Coronary artery (tissue), 2 donors: Measurements from ENCODE around the gene MCFD2.

Source experiments
- DNase-seq: peaks from one replicate; pipeline ENCODE4 v3.0.0-alpha.2; 2017; ENCODE audit warnings: low spot score
- H3K27ac ChIP-seq, 2 donors: fragments of 200-600 bp; sonication (generic); one replicate each; pipeline ENCODE4 v1.5.1; 2016 to 2019
- H3K4me3 ChIP-seq: fragments of 200-600 bp; sonication (generic); 2 replicates; pipeline ENCODE4 v1.5.1; 2016; ENCODE audit warnings: mild to moderate bottlenecking, moderate library complexity
- TF ChIP-seq, protein P1 (sequence below): fragments of 200-600 bp; sonication (generic); IDR thresholded peaks from one replicate; pipeline ENCODE4 v1.5.1; 2019; ENCODE audit warnings: antibody characterized with exemption

The MCFD2 gene

DNA sequence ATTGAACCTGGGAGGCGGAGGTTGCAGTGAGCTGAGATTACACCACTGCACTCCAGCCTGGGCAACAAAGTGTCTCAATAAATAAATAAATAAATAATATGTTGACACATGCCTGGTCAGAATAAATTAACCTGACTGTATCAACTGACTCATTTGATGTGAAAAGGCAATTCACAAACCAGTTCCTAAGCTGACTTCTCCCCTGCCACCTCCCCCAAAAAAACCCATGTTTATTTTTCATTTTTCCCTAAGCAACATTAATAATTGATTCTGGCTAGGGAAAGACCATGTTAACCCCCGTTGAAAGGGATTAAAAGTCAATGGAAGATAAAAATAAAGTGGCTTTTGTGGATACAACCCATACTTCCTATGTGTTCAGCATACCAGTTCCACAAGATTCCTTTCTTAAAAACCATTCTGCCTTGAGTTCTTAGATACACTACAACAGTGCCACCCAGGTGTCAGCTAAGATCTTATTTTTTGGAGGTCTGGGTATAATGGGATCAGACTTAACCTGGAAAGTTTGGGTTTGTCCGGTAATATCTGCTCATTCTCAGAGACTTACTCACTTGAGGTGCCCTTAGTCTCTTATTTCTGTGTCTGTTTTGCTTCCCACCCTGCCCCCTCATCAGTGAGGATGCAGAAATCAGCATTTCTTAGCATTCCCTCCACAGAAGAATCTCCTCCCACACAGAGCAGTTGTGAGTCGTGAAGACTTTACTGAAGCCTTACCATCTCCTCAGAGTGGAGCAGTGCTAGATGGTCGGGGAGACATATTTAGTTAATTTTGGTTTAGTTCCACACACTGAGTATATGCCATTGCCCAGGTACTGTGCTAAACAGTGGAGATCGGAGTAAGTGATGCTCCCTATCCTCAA lies 10.1 kb upstream of the MCFD2 start:
- no peak for DNase-seq
- Histone ChIP-seq H3K27ac (no peak overlapping the region), H3K4me3 (no peak overlapping the region)
- TF ChIP-seq, protein P1, sequence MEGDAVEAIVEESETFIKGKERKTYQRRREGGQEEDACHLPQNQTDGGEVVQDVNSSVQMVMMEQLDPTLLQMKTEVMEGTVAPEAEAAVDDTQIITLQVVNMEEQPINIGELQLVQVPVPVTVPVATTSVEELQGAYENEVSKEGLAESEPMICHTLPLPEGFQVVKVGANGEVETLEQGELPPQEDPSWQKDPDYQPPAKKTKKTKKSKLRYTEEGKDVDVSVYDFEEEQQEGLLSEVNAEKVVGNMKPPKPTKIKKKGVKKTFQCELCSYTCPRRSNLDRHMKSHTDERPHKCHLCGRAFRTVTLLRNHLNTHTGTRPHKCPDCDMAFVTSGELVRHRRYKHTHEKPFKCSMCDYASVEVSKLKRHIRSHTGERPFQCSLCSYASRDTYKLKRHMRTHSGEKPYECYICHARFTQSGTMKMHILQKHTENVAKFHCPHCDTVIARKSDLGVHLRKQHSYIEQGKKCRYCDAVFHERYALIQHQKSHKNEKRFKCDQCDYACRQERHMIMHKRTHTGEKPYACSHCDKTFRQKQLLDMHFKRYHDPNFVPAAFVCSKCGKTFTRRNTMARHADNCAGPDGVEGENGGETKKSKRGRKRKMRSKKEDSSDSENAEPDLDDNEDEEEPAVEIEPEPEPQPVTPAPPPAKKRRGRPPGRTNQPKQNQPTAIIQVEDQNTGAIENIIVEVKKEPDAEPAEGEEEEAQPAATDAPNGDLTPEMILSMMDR = no peak

DNA sequence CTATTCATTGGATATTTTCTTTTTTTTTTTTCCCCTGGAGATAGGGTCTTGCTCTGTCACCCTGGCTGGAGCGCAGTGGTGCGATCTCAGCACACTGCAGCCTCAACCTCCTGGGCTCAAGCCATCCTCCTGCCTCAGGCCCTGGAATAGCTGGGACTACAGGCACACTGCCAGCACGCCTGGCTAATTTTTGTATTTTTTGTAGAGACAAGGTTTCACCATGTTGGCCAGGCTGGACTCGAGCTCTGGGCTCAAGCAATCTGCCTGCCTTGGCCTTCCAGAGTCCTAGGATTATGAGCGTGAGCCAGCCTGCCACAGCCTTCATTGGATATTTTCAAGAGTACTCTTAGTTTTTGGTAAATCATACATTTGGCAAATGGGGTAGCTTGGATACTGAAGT lies 9.0 kb upstream of the MCFD2 start:
- H3K4me3 ChIP-seq = no peak overlapping the region
- DNase-seq = no peak
- TF ChIP-seq, protein P1 = no peak
- H3K27ac ChIP-seq = no peak overlapping the region

DNA sequence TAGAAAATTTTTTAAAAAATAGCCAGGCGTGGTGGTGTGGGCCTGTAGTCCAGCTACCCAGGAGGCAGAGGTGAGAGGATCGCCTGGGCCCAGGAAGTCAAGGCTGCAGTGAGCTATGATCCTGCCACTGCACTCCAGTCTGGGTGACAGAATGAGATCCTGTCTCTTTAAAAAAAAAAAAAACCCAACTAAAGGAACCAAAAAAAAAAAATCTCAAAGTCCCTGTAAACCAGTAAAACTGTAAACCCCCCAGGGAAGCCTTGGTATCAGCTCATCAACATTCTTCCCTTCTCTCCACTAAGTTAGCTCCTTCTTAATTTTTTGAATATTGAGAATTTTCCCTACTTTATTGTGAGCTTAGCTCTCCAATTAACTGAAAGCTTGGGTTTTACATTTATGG lies 8.4 kb upstream of the MCFD2 start:
- no peak overlapping the region for H3K4me3 ChIP-seq
- TF ChIP-seq, protein P1 = no peak
- DNase-seq = no peak
- H3K27ac ChIP-seq = no peak overlapping the region

DNA sequence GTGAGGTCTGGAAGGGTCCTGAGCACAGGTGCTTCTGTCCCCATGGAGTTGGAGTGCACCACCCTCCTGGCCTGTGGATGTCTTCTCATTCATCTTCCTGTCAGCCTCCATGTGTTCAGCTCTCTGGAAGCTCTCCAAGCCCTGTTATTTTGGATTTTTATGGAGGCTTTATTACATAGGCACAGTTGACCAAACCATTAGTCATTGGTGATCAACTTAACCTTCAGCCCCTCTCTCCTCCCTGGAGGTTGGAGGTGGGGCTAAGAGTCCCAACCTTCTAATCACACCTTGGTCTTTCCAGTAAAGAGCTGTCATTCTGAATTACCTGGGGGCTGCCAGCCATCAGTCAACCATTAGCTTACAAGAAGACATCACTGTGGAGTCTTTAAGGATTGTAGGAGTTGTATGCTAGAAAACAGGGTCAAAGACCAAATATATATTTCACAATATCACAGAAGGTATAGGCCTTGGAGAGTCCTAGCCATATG lies 7.5 kb upstream of the MCFD2 start:
- TF ChIP-seq, protein P1 = no peak
- Histone ChIP-seq H3K4me3 (no peak overlapping the region), H3K27ac (no peak overlapping the region)
- no peak for DNase-seq

DNA sequence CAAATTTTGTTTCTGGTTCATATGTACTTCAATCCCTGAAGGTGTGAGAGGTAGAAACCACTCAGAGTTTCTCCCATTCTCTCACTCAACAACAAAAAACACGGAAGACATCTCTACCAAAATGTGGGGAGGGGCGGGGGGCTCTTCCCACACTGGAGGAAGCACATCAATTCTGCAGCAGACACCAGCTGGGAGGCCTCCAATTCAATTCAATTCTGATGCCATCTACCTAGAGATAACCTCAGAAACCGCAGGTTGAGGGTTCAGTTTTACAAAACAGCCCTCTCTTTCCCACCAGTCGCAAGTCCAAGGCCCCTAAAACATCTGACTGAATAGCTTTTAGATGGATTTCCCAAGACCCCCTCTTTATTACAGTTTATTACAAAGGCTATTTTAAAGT lies 7.0 kb upstream of the MCFD2 start:
- Histone ChIP-seq H3K4me3 (no peak overlapping the region), H3K27ac (no peak overlapping the region)
- DNase-seq = no peak
- TF ChIP-seq, protein P1 = no peak

DNA sequence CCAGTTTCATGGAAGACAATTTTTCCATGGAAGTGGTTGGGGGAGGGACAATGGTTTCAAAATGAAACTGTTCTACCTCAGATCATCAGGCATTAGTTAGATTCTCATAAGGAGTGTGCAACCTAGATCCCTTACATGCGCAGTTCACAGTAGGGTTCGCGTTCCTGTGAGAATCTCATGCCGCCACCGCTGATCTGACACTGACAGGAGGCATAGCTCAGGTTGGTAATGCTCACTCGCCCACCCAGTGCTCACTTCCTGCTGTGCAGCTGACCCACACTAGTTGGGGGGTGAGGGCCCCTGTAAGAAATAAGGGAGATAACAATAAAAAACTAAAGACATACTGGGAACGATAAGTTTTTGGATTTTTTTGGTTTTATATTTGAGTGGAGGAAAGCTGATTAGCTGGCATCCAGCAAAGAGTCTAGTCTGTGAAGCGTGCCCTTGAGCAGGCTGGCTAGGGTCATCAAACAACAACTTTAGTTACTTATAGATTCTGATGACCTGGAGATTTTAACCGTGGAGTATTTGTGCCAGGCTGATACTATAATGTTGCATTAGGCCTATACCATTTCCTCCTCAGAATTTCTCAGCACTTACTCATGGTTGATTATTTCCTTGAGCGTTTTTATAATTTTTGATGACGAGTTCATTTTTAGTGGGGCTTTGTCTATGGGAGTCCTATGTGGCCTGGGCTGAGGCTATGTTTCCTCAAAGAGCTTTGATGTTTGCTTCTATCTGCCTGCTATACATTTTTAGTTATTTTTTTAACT lies 6.3 kb upstream of the MCFD2 start:
- TF ChIP-seq, protein P1 = no peak
- no peak for DNase-seq
- H3K27ac ChIP-seq = no peak overlapping the region
- H3K4me3 ChIP-seq = no peak overlapping the region
